Measurements from ENCODE around the gene S100A10.

GRCh38 chr1:151970128-151970527 lies 23.5 kb downstream of the S100A10 start:
- TF ChIP-seq CTCF (IDR thresholded peaks at IDR 0.05) (no peak), ZFX (IDR thresholded peaks at IDR 0.05; ENCODE audit: borderline replicate concordance) (no peak)
